Left forelimb (tissue), 1 donor: ENCODE data around the gene C3orf80.
"Not testable (repeated sequence)": the region's sequence is repeated elsewhere in the genome, so short reads cannot be mapped to it uniquely, and the experiment has no call there.

Experiments used
- DNase-seq: peaks from one replicate; pipeline ENCODE4 v3.0.0-alpha.2; 2018; ENCODE audit warnings: low spot score

The C3orf80 gene

GRCh38 chr3:160225176-160226025, at the start of gene C3orf80:
C3orf80 (plus strand) TSS chr3:160225422; CDS start chr3:160225636, 214 bp downstream.
- peak; percentile 70 for DNase-seq

- no peak for DNase-seq
These were observed 48.3 kb upstream of the C3orf80 start for GRCh38 chr3:160176923-160177322.

- DNase-seq, result not testable (repeated sequence)
These were observed 46.6 kb upstream of the C3orf80 start for GRCh38 chr3:160178661-160179060.

- not testable (repeated sequence) for DNase-seq
These were observed 45.8 kb upstream of the C3orf80 start for GRCh38 chr3:160179403-160179802.

GRCh38 chr3:160179906-160180305, 45.3 kb upstream of the C3orf80 start:
- DNase-seq, result no peak

GRCh38 chr3:160180581-160181216, 44.5 kb upstream of the C3orf80 start:
- no peak for DNase-seq

GRCh38 chr3:160183345-160184076, 41.7 kb upstream of the C3orf80 start:
- DNase-seq, result no peak

- no peak for DNase-seq
These were observed 40.6 kb upstream of the C3orf80 start for GRCh38 chr3:160184655-160185054.

GRCh38 chr3:160185751-160186150, 39.5 kb upstream of the C3orf80 start:
- no peak for DNase-seq

- no peak for DNase-seq
These were observed 37.9 kb upstream of the C3orf80 start for GRCh38 chr3:160187288-160187687.

GRCh38 chr3:160192310-160193029, 32.8 kb upstream of the C3orf80 start:
- no peak for DNase-seq

GRCh38 chr3:160193644-160194192, 31.5 kb upstream of the C3orf80 start:
- no peak for DNase-seq

- DNase-seq, result no peak
These were observed 30.8 kb upstream of the C3orf80 start for GRCh38 chr3:160194438-160194837.

- DNase-seq, result no peak
These were observed 30.1 kb upstream of the C3orf80 start for GRCh38 chr3:160195106-160195505.

GRCh38 chr3:160196511-160197104, 28.6 kb upstream of the C3orf80 start:
- DNase-seq, result no peak

GRCh38 chr3:160199108-160199507, 26.1 kb upstream of the C3orf80 start:
- DNase-seq, result no peak

GRCh38 chr3:160200353-160200752, 24.9 kb upstream of the C3orf80 start:
- DNase-seq, result no peak

GRCh38 chr3:160204396-160205011, 20.7 kb upstream of the C3orf80 start:
- not testable (repeated sequence) for DNase-seq

- no peak for DNase-seq
These were observed 19.6 kb upstream of the C3orf80 start for GRCh38 chr3:160205606-160206005.

- DNase-seq, result no peak
These were observed 14.9 kb upstream of the C3orf80 start for GRCh38 chr3:160210341-160210740.

- no peak for DNase-seq
These were observed 14.4 kb upstream of the C3orf80 start for GRCh38 chr3:160210799-160211221.
